GM12873 (cell line): Measurements from ENCODE around the gene PCED1A.

ENCODE experiments used
- TF ChIP-seq, protein P1 (sequence below): IDR thresholded peaks from 2 replicates; pipeline ENCODE4 v1.5.1; 2012; ENCODE audit warnings: low read depth, mild to moderate bottlenecking, moderate library complexity, low read length, control low read depth; ENCODE audit not compliant: insufficient read depth; ENCODE audit errors: missing control alignments

PCED1A gene

DNA sequence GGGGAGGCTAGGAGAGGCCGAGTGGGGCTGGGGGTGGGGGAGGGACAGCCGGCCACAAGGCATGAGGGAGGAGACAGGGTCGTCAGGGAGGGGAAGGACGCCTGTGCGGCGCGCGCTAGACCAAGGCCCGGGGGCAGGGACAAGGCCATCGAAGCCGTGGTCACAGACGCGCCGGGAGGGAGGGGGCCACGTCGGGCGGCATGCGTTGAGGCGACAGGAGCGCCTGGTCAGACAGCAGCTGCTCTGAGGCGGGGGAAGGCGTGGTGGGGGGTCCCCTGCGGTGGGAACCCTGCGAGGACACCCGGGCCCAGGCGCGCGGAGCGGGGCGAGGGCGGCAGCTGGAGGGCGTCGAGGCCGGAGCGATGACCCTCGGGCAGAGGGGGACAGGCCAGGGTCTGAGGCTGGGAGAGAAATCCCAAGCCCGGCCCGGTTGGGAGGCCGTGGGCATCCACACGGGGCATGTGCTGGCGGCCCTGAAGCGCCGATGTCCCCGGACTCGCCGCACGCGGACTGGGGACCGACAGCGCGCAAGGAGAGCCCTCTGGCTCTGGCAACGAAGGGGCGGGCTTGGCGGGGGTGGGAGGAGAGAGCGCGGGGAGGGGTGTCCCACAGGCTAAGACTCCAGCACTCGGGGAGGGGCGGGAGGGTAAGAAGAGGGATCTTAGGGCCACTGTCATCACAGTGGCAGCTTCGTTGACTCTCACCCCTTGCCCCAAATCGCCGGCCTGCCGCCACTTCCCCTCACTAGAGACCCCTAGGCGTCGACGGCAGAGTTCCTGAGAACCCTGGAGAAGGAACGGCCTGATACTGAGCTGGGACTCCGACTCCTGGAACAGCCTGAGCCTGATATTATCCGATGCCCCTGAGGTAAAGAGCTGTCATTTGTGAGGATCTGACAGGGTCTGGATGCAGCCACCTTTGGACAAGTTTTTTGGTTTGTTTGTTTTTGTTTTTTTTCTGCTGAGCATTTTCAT is 19.3 kb downstream of the PCED1A start:
- TF ChIP-seq, protein P1, sequence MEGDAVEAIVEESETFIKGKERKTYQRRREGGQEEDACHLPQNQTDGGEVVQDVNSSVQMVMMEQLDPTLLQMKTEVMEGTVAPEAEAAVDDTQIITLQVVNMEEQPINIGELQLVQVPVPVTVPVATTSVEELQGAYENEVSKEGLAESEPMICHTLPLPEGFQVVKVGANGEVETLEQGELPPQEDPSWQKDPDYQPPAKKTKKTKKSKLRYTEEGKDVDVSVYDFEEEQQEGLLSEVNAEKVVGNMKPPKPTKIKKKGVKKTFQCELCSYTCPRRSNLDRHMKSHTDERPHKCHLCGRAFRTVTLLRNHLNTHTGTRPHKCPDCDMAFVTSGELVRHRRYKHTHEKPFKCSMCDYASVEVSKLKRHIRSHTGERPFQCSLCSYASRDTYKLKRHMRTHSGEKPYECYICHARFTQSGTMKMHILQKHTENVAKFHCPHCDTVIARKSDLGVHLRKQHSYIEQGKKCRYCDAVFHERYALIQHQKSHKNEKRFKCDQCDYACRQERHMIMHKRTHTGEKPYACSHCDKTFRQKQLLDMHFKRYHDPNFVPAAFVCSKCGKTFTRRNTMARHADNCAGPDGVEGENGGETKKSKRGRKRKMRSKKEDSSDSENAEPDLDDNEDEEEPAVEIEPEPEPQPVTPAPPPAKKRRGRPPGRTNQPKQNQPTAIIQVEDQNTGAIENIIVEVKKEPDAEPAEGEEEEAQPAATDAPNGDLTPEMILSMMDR, result no peak

DNA sequence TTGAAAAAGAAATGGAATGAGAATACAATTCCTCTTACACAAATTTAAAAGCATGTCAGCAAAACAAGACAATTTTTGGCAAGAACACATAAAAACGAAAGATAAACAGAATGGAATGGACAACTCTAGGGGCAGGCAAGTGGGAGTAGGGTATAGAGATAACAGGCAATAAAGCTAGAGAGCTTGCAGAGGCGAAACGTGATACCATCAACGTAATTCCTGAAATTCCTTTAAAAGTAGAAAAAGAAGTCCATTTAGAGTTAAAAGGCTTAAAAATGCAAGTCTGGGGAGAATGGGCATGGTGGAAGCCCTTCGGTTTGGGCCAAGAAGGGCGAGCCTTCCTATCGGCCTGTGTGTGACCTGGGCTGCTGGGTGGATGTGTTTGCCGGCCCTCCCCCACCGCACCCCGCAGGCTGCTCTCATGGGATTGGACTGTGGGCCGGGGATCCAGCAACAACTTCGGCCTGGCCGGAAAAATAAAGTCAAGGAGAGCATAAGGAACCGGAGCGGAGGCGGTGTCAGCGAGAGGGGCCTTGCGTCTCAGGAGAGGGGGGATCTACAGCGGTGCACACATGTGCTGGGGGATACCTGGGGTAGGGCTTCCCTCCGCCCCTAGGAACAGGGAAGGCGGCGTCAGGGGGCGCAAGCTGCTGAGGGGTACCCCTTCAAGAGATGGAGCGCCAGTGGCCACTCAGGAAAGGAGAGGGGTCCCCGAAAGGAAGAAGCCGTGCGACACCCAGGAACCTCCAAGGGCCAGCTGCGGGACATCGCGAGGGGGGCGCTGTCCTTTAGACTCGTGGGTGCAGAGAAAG is 20.2 kb downstream of the PCED1A start:
- TF ChIP-seq, protein P1, result no peak

DNA sequence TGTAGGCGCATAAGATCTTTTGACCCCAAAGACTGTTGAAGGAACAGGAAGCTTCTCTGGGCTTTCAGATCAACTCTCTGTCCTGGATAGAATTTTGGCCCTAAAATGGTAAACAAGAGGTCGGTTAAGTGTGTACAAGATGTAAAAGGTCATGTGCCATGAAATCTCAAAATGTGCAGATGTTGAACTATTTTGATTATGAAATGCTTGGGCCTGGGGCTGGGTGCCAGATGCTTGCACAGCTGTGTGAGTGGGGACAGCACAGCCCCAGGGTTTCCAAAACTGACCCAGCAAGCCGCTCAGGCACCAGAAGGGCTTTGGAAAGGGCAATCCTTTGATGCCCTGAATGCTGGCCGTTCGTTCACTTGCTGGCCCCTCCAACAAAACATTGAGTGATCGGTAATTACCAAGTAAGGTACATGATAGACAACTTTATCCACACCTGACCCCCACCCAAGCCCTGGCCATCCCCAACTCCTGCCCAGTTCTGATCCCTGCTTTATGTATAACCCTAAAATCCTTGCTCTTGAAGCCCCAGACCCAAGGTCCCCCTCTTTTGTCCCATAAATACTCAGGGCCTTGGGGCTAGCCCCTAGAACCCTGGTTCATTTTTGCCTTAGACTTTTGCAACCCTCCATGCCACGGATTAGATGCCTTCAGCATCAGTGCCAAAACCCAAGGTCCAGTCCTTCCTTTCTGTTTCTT is 22.4 kb downstream of the PCED1A start:
- TF ChIP-seq, protein P1, result no peak

DNA sequence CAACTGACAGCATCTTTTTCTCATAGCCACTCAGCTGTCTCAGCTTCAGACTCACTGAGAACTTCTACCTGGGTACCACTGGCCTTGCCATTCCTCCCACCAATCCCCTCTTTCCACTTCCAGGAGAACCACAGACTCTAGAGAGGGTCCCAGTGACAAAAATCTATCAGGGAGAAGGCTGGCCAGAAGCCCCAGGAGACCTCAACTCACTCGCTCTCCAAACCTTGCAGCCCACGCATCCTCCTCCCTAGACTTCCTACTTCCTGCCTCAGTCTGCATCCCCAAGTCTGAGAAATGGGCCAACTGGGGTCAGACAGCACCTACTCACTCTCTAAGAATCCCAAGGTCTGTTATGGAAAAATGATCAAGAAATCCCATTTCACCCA is 23.1 kb downstream of the PCED1A start:
- TF ChIP-seq, protein P1, result no peak

DNA sequence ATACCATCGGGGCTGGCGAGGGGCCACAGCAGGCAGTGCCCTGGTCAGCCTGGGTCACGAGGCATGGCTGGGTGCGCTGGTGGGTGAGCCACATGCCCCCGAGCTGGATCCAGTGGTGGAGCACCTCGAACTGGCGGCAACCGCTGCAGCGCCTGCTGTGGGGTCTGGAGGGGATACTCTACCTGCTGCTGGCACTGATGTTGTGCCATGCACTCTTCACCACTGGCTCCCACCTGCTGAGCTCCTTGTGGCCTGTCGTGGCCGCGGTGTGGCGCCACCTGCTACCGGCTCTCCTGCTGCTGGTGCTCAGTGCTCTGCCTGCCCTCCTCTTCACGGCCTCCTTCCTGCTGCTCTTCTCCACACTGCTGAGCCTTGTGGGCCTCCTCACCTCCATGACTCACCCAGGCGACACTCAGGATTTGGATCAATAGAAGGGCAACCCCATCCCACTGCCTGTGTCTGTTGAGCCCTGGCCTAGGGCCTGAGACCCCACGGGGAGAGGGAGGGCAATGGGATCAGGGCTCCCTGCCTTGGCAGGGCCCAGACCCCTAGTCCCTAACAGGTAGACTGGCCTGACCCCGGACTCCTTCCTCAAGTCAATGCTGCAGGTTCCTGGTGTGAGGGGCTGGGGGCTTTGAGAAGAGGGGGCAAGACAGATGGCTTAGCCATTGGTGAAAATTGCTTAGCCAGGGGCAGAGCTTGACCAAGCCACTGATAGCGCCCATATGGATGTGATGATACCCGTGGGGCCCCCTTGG is 23.7 kb downstream of the PCED1A start:
- TF ChIP-seq, protein P1, result peak; percentile 23

DNA sequence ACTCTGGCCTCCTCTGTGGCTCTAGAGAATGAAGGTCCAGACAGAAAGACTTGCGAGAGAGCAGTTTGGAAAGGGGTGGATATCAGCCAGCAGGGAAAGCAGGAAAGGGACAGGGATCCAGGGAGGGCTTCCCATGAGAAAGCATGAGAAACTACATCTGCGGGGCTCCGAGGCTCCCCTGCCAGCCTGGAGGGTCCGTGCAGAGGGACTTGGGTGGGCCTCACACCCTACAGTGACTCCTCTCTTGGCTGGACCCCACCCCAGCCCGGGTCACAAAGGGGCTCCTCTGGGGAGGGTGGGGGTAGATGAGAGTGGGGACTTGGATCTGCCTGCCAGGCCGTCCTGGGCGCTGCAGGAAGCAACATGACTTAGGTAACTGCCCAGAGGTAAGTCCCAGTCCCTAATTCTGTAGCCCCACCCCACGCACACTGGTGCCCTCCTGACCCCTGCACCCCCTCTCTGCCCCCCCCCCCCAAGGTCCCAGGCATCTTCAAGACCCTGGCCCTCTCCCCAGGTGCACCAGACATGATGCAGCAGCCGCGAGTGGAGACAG is 24.3 kb downstream of the PCED1A start, which contains the start of gene TMEM239:
Gene TMEM239 (plus strand): TSS at position 335 of the 553 bp plus-strand sequence. CDS start 191 bp downstream, at position 526.
- TF ChIP-seq, protein P1, result no peak
